Heart right ventricle (tissue), 16 donors: Measurements from ENCODE around the gene GNGT1. TPM values are rescaled to one million over a fixed set of nuclear protein-coding genes. Genes with fewer than 3 reads are reported as not detected.

Experiments used
- ATAC-seq, 8 donors: fragments of 200-7000 bp; cut with Tn5 transposase; one replicate each; pipeline ENCODE4 v1.9.1; 2020; ENCODE audit warnings: mild to moderate bottlenecking in 8 of 8, moderate library complexity in 8 of 8, moderate number of reproducible peaks in 1 of 8
- DNase-seq, 2 donors: peaks; one replicate each; pipeline ENCODE4 v3.0.0-alpha.2; 2020
- H3K27ac ChIP-seq, 10 donors: fragments of 200-600 bp; sonication (generic) in 2 of 10; one replicate each; pipeline versions ENCODE4 v1.5.0 to v1.8.0; 2020 to 2022; ENCODE audit warnings: mild to moderate bottlenecking in 3 of 10
- H3K27me3 ChIP-seq, 7 donors: fragments of 200-600 bp; one replicate each; pipeline ENCODE4 v1.8.0; 2021 to 2022; ENCODE audit warnings: mild to moderate bottlenecking in 2 of 7
- H3K36me3 ChIP-seq, 9 donors: fragments of 200-600 bp; sonication (generic) in 1 of 9; one replicate each; pipeline versions ENCODE4 v1.5.0 to v1.8.0; 2020 to 2022; ENCODE audit warnings: mild to moderate bottlenecking in 2 of 9
- H3K4me1 ChIP-seq, 9 donors: fragments of 200-600 bp; sonication (generic) in 1 of 9; one replicate each; pipeline versions ENCODE4 v1.5.0 to v1.8.0; 2020 to 2022; ENCODE audit warnings: mild to moderate bottlenecking in 4 of 9
- H3K4me3 ChIP-seq, 10 donors: fragments of 200-600 bp; sonication (generic) in 2 of 10; one replicate each; pipeline versions ENCODE4 v1.5.0 to v1.8.0; 2020 to 2022; ENCODE audit warnings: mild to moderate bottlenecking in 7 of 10, moderate library complexity in 2 of 10
- H3K9me3 ChIP-seq, 11 donors: fragments of 200-600 bp in 10 of 11; sonication (generic) in 2 of 11; one replicate each; pipeline versions ENCODE4 v1.5.0 to v1.8.0; 2013 to 2022; ENCODE audit warnings: mild to moderate bottlenecking in 2 of 11, control low read depth in 1 of 11, moderate library complexity in 1 of 11
- CTCF ChIP-seq, 9 donors: fragments of 200-600 bp; sonication (generic) in 2 of 9; IDR thresholded peaks; one replicate each; pipeline versions ENCODE4 v1.5.0 to v1.8.0; 2021 to 2022; ENCODE audit warnings: antibody characterized with exemption in 9 of 9, mild to moderate bottlenecking in 5 of 9, moderate library complexity in 1 of 9
- WGBS, 2 donors: extraction: QIAGEN DNeasy Blood & Tissue Kit; methylation state at CpG; one replicate each; pipeline ENCODE4 v1.1.7; 2013; ENCODE audit warnings: inconsistent platforms in 1 of 2; 5-methylcytosine and 5-hydroxymethylcytosine counted together
- intact Hi-C, 10 donors: fragments of 100-400 bp; cut with DNase I; formaldehyde crosslinking; loops; one replicate each; pipeline versions ENCODE4 v1.11.1 to v1.14.2; 2022
- polyA plus RNA-seq, 2 donors: library from polyadenylated mRNA; stranded (reverse); fragments of 200-250 nt; gene quantifications; one replicate each; pipeline ENCODE4 v1.2.3, GENCODE V29; 2013
- total RNA-seq, 10 donors: library from RNA; stranded (reverse); fragmentation: NEBNext Ultra II Directional in 3 of 10; extraction: Animal tissue kit (Norgen Biotek cat#: 25700) in 3 of 10; gene quantifications; one replicate each; pipeline versions ENCODE4 v1.2.1 to v1.2.4, GENCODE V29; 2021 to 2023
- donor health status: Arrhythmogenic right ventricular cardiomyopathy.
- donor health status: ischemic (EF 13 %, LVEDD 7.1; RV severe dilation, severe dysfunction).
- donor health status: healthy with polysubstance abuse.
- donor health status: DM: no; HTN: yes; CAD: no.
- donor health status: DM: no; HTN: no; CAD: no.
- donor health status: ischemic (EF 25% LVEDD 6.9; RV normal size, moderate dysfunction).
- donor health status: ischemic (EF 25% LVEDD 5.7; RV mildly dilated, moderate dysfunction).
- donor health status: healthy.
- donor health status: DM: yes; HTN: yes; CAD: no.
- donor health status: Ischemic cardiomyopathy.
- donor health status: ischemic (EF 35%, LVEDD 5.7; RV mildly dilated, moderate dysfunction).
- donor health status: nonischemic (EF 11% LVEDD 7.7; RV severe dilation, severe dysfunction).
- donor health status: DM: yes; HTN: yes; CAD: no.
- donor health status: PGD.
- donor health status: ischemic (EF 29% LVEDD 5.4; RV normal size, mild dysfunction).
- donor health status: nonischemic (EF 23%, LVEDD 6.1; RV moderate dilation, normal function).

Gene GNGT1
- total and polyA plus RNA-seq, 12 donors = not detected

DNA sequence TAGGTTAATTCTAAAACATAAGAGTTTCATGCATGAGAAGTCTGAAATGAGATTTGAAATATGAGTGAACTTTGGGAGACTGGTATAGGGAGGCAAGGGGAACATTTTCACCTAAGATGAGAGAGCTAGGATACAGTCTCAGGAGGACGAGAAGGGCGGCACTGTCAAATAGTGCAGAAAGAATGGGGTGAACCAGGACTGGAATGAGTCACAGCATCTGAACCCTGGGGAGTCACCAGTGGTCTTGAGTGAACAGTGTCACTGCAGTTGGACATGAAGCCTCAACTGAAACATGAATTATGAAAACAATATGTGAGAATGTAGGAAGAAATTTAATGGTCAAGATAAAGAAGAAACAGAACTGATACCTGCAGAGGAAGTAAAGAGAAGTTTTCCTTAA, 48.9 kb downstream of the GNGT1 start:
- ATAC-seq = no peak
- 94 to 98% methylated on average over 2 of the region's 2 CpGs for WGBS, 2 donors

DNA sequence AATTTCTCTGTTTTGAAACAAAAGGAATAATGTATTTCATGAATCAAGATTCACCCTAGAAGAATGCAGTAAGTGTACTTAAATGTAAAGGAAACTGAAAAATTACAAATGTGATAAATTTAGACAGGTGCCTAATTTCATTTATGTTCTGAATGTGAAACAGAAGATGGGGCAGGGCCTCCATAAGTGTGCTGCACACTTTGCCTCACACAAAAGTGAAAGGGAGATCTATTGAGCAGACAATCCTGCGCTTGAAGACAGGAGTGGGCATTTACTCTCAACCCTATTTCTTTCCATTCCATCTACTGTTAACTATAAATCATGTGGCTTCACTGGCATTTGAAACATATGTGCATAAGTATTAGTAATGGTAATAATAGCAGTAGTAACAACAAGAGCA, 51.4 kb downstream of the GNGT1 start:
- H3K9me3 ChIP-seq = no peaks in the 10 kb centered on the region
- WGBS, 2 donors = 98% methylated on average over 1 of the region's 1 CpG
- H3K27ac ChIP-seq = no peak overlapping the region
- no peak for TF ChIP-seq CTCF (IDR thresholded peaks at IDR 0.05)
- intact Hi-C loops = no loop called here
- no peaks in the 10 kb centered on the region for H3K36me3 ChIP-seq
- DNase-seq (no peak), ATAC-seq (no peak)
- H3K4me1 ChIP-seq = peaks cover 0 to 5% (median 0%) of the 10 kb centered on the region in 9 donors
- no peaks in the 10 kb centered on the region for H3K27me3 ChIP-seq
- no peak overlapping the region for H3K4me3 ChIP-seq

More for the DNA sequence above, 48.9 kb downstream of the GNGT1 start:
- Histone ChIP-seq H3K4me1 (peaks cover 0 to 5% (median 0%) of the 10 kb centered on the region in 9 donors), H3K4me3 (no peak overlapping the region), H3K27me3 (no peaks in the 10 kb centered on the region), H3K27ac (no peak overlapping the region), H3K9me3 (no peaks in the 10 kb centered on the region), H3K36me3 (no peaks in the 10 kb centered on the region)
- intact Hi-C loops = no loop called here
- no peak for TF ChIP-seq CTCF (IDR thresholded peaks at IDR 0.05)
- no peak for DNase-seq

GRCh38 chr7:93958216-93958615, 51.8 kb downstream of the GNGT1 start:
- intact Hi-C loops = no loop called here
- ATAC-seq = no peak
- WGBS, 2 donors = 78 to 82% methylated on average over 3 of the region's 3 CpGs

DNA sequence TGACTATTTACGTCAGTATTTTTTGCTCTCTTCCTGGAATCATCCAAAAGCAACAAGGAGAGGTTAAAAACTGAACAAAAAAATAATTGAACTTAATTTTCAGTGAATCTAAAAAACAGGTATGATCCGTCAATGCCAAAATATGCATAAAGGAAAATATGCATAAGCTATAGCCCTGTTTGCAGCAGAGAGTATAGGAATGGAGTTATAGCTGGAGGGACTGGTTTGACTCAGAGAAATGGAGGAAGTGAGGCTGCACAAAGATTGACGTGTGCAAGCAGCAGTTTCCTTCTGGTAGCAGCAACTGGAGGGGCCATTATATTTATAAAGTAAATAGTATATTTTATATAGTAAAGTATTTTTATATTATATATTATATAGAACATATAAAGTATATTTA, 52.3 kb downstream of the GNGT1 start:
- H3K27me3 ChIP-seq = no peaks in the 10 kb centered on the region
- 77 to 81% methylated on average over 3 of the region's 3 CpGs for WGBS, 2 donors
- ATAC-seq = no peak
- H3K4me3 ChIP-seq = no peak overlapping the region
- no peaks in the 10 kb centered on the region for H3K36me3 ChIP-seq
- H3K9me3 ChIP-seq = no peaks in the 10 kb centered on the region
- intact Hi-C loops = no loop called here
- TF ChIP-seq CTCF (IDR thresholded peaks at IDR 0.05) = no peak
- H3K27ac ChIP-seq = no peak overlapping the region
- H3K4me1 ChIP-seq = peaks cover 0 to 5% (median 0%) of the 10 kb centered on the region in 9 donors
- DNase-seq = no peak

More at GRCh38 chr7:93958216-93958615, 51.8 kb downstream of the GNGT1 start:
- no peak for DNase-seq
- Histone ChIP-seq H3K4me3 (no peak overlapping the region), H3K9me3 (no peaks in the 10 kb centered on the region), H3K36me3 (no peaks in the 10 kb centered on the region), H3K27me3 (no peaks in the 10 kb centered on the region), H3K4me1 (peaks cover 0 to 5% (median 0%) of the 10 kb centered on the region in 9 donors), H3K27ac (no peak overlapping the region)
- TF ChIP-seq CTCF (IDR thresholded peaks at IDR 0.05) = no peak

Other genes starting within 250 kb of the GNGT1 start
- gene TFPI2, start 15.8 kb upstream of the GNGT1 start, total RNA-seq = 10 to 100 TPM in 1 of 10 donors, 1 to 10 TPM in 9; 1.1 to 13.4 (median 2.2) TPM
- gene TFPI2, start 15.8 kb upstream of the GNGT1 start, polyA plus RNA-seq = 1 to 10 TPM; 1.8 to 8.5 TPM
- 10 to 100 TPM; 10.6 to 24.7 (median 14.6) TPM for gene GNG11, start 15.2 kb downstream of the GNGT1 start, total RNA-seq
- 10 to 100 TPM; 32.1 to 52.7 TPM for gene GNG11, start 15.2 kb downstream of the GNGT1 start, polyA plus RNA-seq
- gene BET1, start 97.8 kb downstream of the GNGT1 start, total RNA-seq = 10 to 100 TPM in 8 of 10 donors, 1 to 10 TPM in 2; 6.9 to 13.8 (median 11.0) TPM
- gene BET1, start 97.8 kb downstream of the GNGT1 start, polyA plus RNA-seq = 10 to 100 TPM; 14.4 to 20.2 TPM